ENCODE results near the gene COL19A1. TPM values are rescaled to one million over a fixed set of nuclear protein-coding genes. Genes with fewer than 3 reads are reported as not detected.

The COL19A1 gene
- total and polyA plus RNA-seq, 2 experiments from 2014 or later: not detected

DNA sequence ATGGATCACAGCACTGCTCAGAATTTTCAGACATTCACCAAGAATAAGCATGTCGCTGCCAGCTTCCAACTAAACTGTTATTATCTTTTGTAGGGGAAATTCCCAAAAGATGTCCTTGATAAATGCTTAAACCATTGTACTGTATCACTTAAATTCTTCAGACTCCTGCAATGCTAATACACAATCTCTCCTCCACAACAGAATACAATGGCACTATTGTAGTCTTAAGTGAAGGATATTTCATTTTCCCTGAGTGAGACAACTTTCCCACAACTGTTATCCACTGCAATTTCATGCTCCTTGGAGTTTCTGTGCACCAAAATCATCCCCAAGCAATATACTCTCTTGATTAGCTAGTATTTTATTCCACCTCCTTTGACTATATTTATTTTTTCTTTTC, 246.8 kb downstream of the COL19A1 start:
- no peak for TF ChIP-seq POLR2AphosphoS5 (IDR thresholded peaks at IDR 0.05; ENCODE audit: low read depth)
- TF ChIP-seq, protein P1, sequence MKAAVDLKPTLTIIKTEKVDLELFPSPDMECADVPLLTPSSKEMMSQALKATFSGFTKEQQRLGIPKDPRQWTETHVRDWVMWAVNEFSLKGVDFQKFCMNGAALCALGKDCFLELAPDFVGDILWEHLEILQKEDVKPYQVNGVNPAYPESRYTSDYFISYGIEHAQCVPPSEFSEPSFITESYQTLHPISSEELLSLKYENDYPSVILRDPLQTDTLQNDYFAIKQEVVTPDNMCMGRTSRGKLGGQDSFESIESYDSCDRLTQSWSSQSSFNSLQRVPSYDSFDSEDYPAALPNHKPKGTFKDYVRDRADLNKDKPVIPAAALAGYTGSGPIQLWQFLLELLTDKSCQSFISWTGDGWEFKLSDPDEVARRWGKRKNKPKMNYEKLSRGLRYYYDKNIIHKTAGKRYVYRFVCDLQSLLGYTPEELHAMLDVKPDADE (IDR thresholded peaks at IDR 0.05): no peak
- TF ChIP-seq, protein P2, sequence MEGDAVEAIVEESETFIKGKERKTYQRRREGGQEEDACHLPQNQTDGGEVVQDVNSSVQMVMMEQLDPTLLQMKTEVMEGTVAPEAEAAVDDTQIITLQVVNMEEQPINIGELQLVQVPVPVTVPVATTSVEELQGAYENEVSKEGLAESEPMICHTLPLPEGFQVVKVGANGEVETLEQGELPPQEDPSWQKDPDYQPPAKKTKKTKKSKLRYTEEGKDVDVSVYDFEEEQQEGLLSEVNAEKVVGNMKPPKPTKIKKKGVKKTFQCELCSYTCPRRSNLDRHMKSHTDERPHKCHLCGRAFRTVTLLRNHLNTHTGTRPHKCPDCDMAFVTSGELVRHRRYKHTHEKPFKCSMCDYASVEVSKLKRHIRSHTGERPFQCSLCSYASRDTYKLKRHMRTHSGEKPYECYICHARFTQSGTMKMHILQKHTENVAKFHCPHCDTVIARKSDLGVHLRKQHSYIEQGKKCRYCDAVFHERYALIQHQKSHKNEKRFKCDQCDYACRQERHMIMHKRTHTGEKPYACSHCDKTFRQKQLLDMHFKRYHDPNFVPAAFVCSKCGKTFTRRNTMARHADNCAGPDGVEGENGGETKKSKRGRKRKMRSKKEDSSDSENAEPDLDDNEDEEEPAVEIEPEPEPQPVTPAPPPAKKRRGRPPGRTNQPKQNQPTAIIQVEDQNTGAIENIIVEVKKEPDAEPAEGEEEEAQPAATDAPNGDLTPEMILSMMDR (conservative IDR thresholded peaks at IDR 0.05; ENCODE audit: low read depth in 2 of 2): no peak
- no peak for TF ChIP-seq EZH2 (IDR thresholded peaks at IDR 0.05; ENCODE audit: low read depth, unreplicated experiment)
- Mint-ChIP-seq H3K36me3 (ENCODE audit: low read depth) (no peaks in the 10 kb centered on the region), H3K4me1 (peaks cover under 1% of the 10 kb centered on the region; the same call in 2 of the 3 replicates), H3K9me3 (no peaks in the 10 kb centered on the region), H3K27me3 (ENCODE audit: insufficient read depth, low read depth, poor library complexity) (no peaks in the 10 kb centered on the region), H3K27ac (no peak overlapping the region), H3K4me3 (no peak overlapping the region)
- Histone ChIP-seq H3K4me3 (no peak overlapping the region), H3K4me1 (ENCODE audit: insufficient read depth) (no peaks in the 10 kb centered on the region), H3F3A (replicated peaks; ENCODE audit: low read depth) (no peaks in the 10 kb centered on the region), H2AFZ (no peak overlapping the region), H3K4me2 (no peak overlapping the region), H3K36me3 (ENCODE audit: insufficient read depth) (no peaks in the 10 kb centered on the region), H4K20me1 (replicated peaks; ENCODE audit: insufficient read depth) (no peaks in the 10 kb centered on the region), H3K79me2 (replicated peaks; ENCODE audit: insufficient read depth) (no peaks in the 10 kb centered on the region), H3K27me3 (ENCODE audit: insufficient read depth) (no peaks in the 10 kb centered on the region), H3K27ac (ENCODE audit: low read depth) (no peak overlapping the region), H3K9me2 (ENCODE audit: insufficient read depth) (peaks cover 4% of the 10 kb centered on the region)
- DNase-seq (ENCODE audit: low spot score) (no peak), ATAC-seq (no peak)

DNA sequence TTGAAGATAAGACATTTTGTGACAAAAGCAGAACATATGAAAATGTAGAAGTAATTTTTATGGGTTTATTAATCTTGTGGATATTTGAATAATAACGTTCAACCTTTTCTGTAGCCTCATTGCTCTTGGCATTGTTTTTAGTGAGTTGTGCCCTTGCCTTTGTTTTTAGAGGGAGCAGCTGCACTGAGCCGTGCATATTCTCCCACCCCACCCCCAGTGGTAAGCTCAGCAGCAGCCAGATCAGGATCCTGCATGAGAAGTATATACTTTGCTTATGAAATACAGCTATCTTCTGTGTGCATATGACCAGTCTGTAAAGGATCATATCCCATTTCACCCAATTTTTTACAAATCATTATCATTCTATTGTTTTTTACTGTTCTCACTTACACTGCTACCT, 252.3 kb downstream of the COL19A1 start:
- Histone ChIP-seq H3K27ac (ENCODE audit: low read depth) (no peak overlapping the region), H3K27me3 (ENCODE audit: insufficient read depth) (no peaks in the 10 kb centered on the region), H3K79me2 (replicated peaks; ENCODE audit: insufficient read depth) (no peaks in the 10 kb centered on the region), H3K36me3 (ENCODE audit: insufficient read depth) (no peaks in the 10 kb centered on the region), H4K20me1 (replicated peaks; ENCODE audit: insufficient read depth) (no peaks in the 10 kb centered on the region), H3K9me2 (ENCODE audit: insufficient read depth) (peaks cover 4% of the 10 kb centered on the region), H2AFZ (no peak overlapping the region), H3F3A (replicated peaks; ENCODE audit: low read depth) (no peaks in the 10 kb centered on the region), H3K4me2 (no peak overlapping the region), H3K4me3 (no peak overlapping the region), H3K4me1 (ENCODE audit: insufficient read depth) (0 out of 2 replicates have a peak, but pooled peaks cover 3% of the 10 kb centered on the region)
- no peaks in the 10 kb centered on the region for H3K9me3 Mint-ChIP-seq
- H3K36me3 Mint-ChIP-seq (ENCODE audit: low read depth): no peaks in the 10 kb centered on the region
- no peak overlapping the region for H3K27ac Mint-ChIP-seq
- H3K27me3 Mint-ChIP-seq (ENCODE audit: insufficient read depth, low read depth, poor library complexity): no peaks in the 10 kb centered on the region
- H3K4me1 Mint-ChIP-seq: peaks cover 5% of the 10 kb centered on the region; the same call in 2 of the 3 replicates
- no peak for DNase-seq (ENCODE audit: low spot score)
- ATAC-seq: no peak
- H3K4me3 Mint-ChIP-seq: no peak overlapping the region
- TF ChIP-seq NANOG (IDR thresholded peaks at IDR 0.05; ENCODE audit: borderline replicate concordance) (no peak), ZNF331 (CRISPR knock-in tag; IDR thresholded peaks at IDR 0.05; ENCODE audit: low read depth) (no peak), STAT1 (IDR thresholded peaks at IDR 0.05; ENCODE audit: unreplicated experiment) (no peak), EZH2phosphoT487 (IDR thresholded peaks at IDR 0.05; ENCODE audit: unreplicated experiment) (no peak), ZNF114 (CRISPR knock-in tag; IDR thresholded peaks at IDR 0.05) (no peak), CREB1 (CRISPR knock-in tag; IDR thresholded peaks at IDR 0.05; ENCODE audit: low read depth) (no peak), POLR2AphosphoS5 (IDR thresholded peaks at IDR 0.05; ENCODE audit: low read depth) (no peak)
- TF ChIP-seq, protein P3, sequence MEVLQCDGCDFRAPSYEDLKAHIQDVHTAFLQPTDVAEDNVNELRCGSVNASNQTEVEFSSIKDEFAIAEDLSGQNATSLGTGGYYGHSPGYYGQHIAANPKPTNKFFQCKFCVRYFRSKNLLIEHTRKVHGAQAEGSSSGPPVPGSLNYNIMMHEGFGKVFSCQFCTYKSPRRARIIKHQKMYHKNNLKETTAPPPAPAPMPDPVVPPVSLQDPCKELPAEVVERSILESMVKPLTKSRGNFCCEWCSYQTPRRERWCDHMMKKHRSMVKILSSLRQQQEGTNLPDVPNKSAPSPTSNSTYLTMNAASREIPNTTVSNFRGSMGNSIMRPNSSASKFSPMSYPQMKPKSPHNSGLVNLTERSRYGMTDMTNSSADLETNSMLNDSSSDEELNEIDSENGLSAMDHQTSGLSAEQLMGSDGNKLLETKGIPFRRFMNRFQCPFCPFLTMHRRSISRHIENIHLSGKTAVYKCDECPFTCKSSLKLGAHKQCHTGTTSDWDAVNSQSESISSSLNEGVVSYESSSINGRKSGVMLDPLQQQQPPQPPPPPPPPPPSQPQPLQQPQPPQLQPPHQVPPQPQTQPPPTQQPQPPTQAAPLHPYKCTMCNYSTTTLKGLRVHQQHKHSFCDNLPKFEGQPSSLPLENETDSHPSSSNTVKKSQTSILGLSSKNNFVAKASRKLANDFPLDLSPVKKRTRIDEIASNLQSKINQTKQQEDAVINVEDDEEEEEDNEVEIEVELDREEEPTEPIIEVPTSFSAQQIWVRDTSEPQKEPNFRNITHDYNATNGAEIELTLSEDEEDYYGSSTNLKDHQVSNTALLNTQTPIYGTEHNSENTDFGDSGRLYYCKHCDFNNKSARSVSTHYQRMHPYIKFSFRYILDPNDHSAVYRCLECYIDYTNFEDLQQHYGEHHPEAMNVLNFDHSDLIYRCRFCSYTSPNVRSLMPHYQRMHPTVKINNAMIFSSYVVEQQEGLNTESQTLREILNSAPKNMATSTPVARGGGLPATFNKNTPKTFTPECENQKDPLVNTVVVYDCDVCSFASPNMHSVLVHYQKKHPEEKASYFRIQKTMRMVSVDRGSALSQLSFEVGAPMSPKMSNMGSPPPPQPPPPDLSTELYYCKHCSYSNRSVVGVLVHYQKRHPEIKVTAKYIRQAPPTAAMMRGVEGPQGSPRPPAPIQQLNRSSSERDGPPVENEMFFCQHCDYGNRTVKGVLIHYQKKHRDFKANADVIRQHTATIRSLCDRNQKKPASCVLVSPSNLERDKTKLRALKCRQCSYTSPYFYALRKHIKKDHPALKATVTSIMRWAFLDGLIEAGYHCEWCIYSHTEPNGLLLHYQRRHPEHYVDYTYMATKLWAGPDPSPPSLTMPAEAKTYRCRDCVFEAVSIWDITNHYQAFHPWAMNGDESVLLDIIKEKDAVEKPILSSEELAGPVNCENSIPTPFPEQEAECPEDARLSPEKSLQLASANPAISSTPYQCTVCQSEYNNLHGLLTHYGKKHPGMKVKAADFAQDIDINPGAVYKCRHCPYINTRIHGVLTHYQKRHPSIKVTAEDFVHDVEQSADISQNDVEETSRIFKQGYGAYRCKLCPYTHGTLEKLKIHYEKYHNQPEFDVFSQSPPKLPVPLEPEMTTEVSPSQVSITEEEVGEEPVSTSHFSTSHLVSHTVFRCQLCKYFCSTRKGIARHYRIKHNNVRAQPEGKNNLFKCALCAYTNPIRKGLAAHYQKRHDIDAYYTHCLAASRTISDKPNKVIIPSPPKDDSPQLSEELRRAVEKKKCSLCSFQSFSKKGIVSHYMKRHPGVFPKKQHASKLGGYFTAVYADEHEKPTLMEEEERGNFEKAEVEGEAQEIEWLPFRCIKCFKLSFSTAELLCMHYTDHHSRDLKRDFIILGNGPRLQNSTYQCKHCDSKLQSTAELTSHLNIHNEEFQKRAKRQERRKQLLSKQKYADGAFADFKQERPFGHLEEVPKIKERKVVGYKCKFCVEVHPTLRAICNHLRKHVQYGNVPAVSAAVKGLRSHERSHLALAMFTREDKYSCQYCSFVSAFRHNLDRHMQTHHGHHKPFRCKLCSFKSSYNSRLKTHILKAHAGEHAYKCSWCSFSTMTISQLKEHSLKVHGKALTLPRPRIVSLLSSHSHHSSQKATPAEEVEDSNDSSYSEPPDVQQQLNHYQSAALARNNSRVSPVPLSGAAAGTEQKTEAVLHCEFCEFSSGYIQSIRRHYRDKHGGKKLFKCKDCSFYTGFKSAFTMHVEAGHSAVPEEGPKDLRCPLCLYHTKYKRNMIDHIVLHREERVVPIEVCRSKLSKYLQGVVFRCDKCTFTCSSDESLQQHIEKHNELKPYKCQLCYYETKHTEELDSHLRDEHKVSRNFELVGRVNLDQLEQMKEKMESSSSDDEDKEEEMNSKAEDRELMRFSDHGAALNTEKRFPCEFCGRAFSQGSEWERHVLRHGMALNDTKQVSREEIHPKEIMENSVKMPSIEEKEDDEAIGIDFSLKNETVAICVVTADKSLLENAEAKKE (CRISPR knock-in tag; IDR thresholded peaks at IDR 0.05): no peak
- TF ChIP-seq, protein P2 (conservative IDR thresholded peaks at IDR 0.05; ENCODE audit: low read depth in 2 of 2): no peak

Data from GM23338 (cell line).